HG03139 (cell line): ENCODE results near the gene DENND1A.
"Not testable (repeated sequence)": the region's sequence is repeated elsewhere in the genome, so short reads cannot be mapped to it uniquely, and the experiment has no call there.

ENCODE experiments used
- ATAC-seq: cut with Tn5 transposase; IDR thresholded peaks from one replicate; pipeline ENCODE4 v1.9.1; 2021; ENCODE audit not compliant: unreplicated experiment

DENND1A gene

GRCh38 chr9:123925161-123925560, 4.8 kb downstream of the DENND1A start:
- no peak for ATAC-seq

- ATAC-seq = no peak
Observed at GRCh38 chr9:123924727-123925126, 5.2 kb downstream of the DENND1A start.

GRCh38 chr9:123923884-123924283, 6.0 kb downstream of the DENND1A start:
- ATAC-seq = no peak

GRCh38 chr9:123923377-123923776, 6.5 kb downstream of the DENND1A start:
- ATAC-seq = no peak

GRCh38 chr9:123922911-123923310, 7.0 kb downstream of the DENND1A start:
- no peak for ATAC-seq

- no peak for ATAC-seq
Observed at GRCh38 chr9:123922431-123922830, 7.5 kb downstream of the DENND1A start.

GRCh38 chr9:123914517-123915196, 15.3 kb downstream of the DENND1A start:
- no peak for ATAC-seq

GRCh38 chr9:123912167-123912897, 17.6 kb downstream of the DENND1A start:
- ATAC-seq = no peak

GRCh38 chr9:123911024-123911423, 18.9 kb downstream of the DENND1A start:
- ATAC-seq = no peak

GRCh38 chr9:123909192-123909591, 20.7 kb downstream of the DENND1A start:
- ATAC-seq = not testable (repeated sequence)

GRCh38 chr9:123903550-123903949, 26.4 kb downstream of the DENND1A start:
- not testable (repeated sequence) for ATAC-seq

GRCh38 chr9:123894822-123895221, 35.1 kb downstream of the DENND1A start:
- no peak for ATAC-seq

- no peak for ATAC-seq
Observed at GRCh38 chr9:123893831-123894460, 36.0 kb downstream of the DENND1A start.

GRCh38 chr9:123893115-123893514, 36.8 kb downstream of the DENND1A start:
- ATAC-seq = no peak

- no peak for ATAC-seq
Observed at GRCh38 chr9:123887837-123888236, 42.1 kb downstream of the DENND1A start.

- ATAC-seq = not testable (repeated sequence)
Observed at GRCh38 chr9:123885834-123886233, 44.1 kb downstream of the DENND1A start.

GRCh38 chr9:123883634-123884033, 46.3 kb downstream of the DENND1A start:
- ATAC-seq = no peak

GRCh38 chr9:123881604-123882003, 48.3 kb downstream of the DENND1A start:
- ATAC-seq = no peak

- ATAC-seq = no peak
Observed at GRCh38 chr9:123880420-123880819, 49.5 kb downstream of the DENND1A start.

GRCh38 chr9:123876750-123877149, 53.2 kb downstream of the DENND1A start:
- ATAC-seq = no peak

- no peak for ATAC-seq
Observed at GRCh38 chr9:123872710-123873109, 57.2 kb downstream of the DENND1A start.

- ATAC-seq = no peak
Observed at GRCh38 chr9:123871781-123872180, 58.1 kb downstream of the DENND1A start.
